Measurements from ENCODE around the gene TMEM72.

- TF ChIP-seq, protein P1, sequence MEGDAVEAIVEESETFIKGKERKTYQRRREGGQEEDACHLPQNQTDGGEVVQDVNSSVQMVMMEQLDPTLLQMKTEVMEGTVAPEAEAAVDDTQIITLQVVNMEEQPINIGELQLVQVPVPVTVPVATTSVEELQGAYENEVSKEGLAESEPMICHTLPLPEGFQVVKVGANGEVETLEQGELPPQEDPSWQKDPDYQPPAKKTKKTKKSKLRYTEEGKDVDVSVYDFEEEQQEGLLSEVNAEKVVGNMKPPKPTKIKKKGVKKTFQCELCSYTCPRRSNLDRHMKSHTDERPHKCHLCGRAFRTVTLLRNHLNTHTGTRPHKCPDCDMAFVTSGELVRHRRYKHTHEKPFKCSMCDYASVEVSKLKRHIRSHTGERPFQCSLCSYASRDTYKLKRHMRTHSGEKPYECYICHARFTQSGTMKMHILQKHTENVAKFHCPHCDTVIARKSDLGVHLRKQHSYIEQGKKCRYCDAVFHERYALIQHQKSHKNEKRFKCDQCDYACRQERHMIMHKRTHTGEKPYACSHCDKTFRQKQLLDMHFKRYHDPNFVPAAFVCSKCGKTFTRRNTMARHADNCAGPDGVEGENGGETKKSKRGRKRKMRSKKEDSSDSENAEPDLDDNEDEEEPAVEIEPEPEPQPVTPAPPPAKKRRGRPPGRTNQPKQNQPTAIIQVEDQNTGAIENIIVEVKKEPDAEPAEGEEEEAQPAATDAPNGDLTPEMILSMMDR (IDR thresholded peaks at IDR 0.05): no peak
- no peak for TF ChIP-seq POLR2A (IDR thresholded peaks at IDR 0.05)
Observed at GRCh38 chr10:44910602-44911001, 535 bp upstream of the TMEM72 start.

Measured in testis (tissue), 2 donors.